PFSK-1 (cell line): ENCODE results near the gene ESR1.

Experiments
- FOXP2 ChIP-seq: optimal IDR thresholded peaks from 2 replicates; pipeline ENCODE3; 2011; ENCODE audit warnings: borderline replicate concordance, control low read depth, inconsistent platforms; ENCODE audit not compliant: insufficient read depth; ENCODE audit errors: extremely low read length, extremely low read depth
- POLR2AphosphoS5 ChIP-seq: IDR thresholded peaks from 2 replicates; pipeline ENCODE4 v1.6.1; 2012; ENCODE audit warnings: low read depth, mild to moderate bottlenecking, control low read depth, low read length, moderate library complexity
- SIN3A ChIP-seq: IDR thresholded peaks from 2 replicates; pipeline ENCODE4 v1.6.1; 2012; ENCODE audit warnings: mild to moderate bottlenecking, low read length, moderate library complexity, borderline replicate concordance; ENCODE audit not compliant: insufficient read depth
- TAF1 ChIP-seq: IDR thresholded peaks from 2 replicates; pipeline ENCODE4 v1.6.1; 2012; ENCODE audit warnings: low read length, control low read depth, borderline replicate concordance; ENCODE audit not compliant: insufficient read depth
- TF ChIP-seq, protein P1 (sequence below), 2 experiments: IDR thresholded peaks; 2 replicates each; pipeline versions ENCODE4 v1.6.1 to v1.8.0; 2011 to 2012; ENCODE audit warnings: low read depth in 2 of 2, low read length in 2 of 2, control low read depth in 1 of 2, inconsistent platforms in 1 of 2, mild to moderate bottlenecking in 1 of 2, moderate library complexity in 1 of 2; ENCODE audit not compliant: insufficient read depth in 1 of 2

The ESR1 gene

GRCh38 chr6:152055517-152055916, 248.0 kb downstream of the ESR1 start:
- TF ChIP-seq TAF1 (no peak), SIN3A (no peak), POLR2AphosphoS5 (no peak), FOXP2 (no peak)
- TF ChIP-seq, protein P1, sequence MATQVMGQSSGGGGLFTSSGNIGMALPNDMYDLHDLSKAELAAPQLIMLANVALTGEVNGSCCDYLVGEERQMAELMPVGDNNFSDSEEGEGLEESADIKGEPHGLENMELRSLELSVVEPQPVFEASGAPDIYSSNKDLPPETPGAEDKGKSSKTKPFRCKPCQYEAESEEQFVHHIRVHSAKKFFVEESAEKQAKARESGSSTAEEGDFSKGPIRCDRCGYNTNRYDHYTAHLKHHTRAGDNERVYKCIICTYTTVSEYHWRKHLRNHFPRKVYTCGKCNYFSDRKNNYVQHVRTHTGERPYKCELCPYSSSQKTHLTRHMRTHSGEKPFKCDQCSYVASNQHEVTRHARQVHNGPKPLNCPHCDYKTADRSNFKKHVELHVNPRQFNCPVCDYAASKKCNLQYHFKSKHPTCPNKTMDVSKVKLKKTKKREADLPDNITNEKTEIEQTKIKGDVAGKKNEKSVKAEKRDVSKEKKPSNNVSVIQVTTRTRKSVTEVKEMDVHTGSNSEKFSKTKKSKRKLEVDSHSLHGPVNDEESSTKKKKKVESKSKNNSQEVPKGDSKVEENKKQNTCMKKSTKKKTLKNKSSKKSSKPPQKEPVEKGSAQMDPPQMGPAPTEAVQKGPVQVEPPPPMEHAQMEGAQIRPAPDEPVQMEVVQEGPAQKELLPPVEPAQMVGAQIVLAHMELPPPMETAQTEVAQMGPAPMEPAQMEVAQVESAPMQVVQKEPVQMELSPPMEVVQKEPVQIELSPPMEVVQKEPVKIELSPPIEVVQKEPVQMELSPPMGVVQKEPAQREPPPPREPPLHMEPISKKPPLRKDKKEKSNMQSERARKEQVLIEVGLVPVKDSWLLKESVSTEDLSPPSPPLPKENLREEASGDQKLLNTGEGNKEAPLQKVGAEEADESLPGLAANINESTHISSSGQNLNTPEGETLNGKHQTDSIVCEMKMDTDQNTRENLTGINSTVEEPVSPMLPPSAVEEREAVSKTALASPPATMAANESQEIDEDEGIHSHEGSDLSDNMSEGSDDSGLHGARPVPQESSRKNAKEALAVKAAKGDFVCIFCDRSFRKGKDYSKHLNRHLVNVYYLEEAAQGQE (IDR thresholded peaks at IDR 0.05; ENCODE audit: insufficient read depth in 1 of 2, low read depth in 2 of 2, low read length in 2 of 2), result no peak

DNA sequence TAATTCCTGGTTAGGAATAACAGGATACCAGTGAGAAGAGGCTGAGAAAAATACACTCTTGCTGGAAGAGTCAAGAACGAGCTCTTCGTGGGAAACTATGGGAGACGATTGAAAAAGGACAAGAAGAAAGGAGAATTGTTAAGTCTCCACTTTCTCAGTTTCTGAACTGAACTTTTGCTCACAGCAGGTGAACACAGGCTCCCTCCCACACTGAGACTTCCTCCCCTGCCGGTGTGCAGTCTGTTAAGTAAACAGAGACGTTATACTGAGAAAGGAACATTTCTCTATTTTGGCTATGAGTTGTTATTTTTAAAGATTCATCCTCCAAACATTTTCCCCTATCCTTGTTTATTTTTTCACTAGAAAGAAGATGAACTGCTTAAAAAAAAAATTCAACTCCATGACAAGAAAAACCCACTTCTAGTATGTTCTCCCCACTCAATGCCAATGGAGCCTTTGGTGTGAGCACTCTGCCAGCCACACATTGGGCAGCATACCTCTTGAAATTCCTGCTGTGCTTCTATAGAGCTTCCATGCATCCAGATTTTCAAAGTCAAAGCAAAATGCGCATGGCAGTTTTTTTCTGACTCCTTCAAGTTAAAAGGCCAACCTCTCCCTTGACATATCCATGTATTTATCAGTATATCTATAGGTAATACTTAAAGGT, 250.5 kb downstream of the ESR1 start:
- no peak for TF ChIP-seq POLR2AphosphoS5
- TF ChIP-seq, protein P1 (IDR thresholded peaks at IDR 0.05; ENCODE audit: insufficient read depth in 1 of 2, low read depth in 2 of 2, low read length in 2 of 2), result no peak
- TF ChIP-seq TAF1, result no peak
- TF ChIP-seq SIN3A, result no peak
- no peak for TF ChIP-seq FOXP2

DNA sequence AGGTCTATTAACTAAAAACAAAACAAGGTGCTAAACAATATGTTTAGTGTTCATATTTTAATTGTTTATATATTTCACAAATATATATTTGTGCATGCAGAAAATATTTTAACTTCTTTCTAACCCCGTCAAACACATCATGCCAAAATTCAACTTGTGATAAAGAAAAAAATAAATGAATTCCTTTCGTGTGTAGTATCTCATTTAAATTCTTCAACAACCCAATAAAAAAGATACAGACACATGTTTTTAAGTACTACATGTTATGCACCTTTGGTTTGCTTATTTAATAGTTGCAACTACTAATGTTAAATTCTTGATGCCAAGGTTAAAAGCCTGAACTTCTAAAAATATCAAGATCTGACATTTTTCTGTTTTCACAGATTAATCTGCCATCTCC, 252.4 kb downstream of the ESR1 start:
- no peak for TF ChIP-seq FOXP2
- TF ChIP-seq POLR2AphosphoS5, result no peak
- TF ChIP-seq TAF1, result no peak
- TF ChIP-seq, protein P1 (IDR thresholded peaks at IDR 0.05; ENCODE audit: insufficient read depth in 1 of 2, low read depth in 2 of 2, low read length in 2 of 2), result no peak
- no peak for TF ChIP-seq SIN3A

DNA sequence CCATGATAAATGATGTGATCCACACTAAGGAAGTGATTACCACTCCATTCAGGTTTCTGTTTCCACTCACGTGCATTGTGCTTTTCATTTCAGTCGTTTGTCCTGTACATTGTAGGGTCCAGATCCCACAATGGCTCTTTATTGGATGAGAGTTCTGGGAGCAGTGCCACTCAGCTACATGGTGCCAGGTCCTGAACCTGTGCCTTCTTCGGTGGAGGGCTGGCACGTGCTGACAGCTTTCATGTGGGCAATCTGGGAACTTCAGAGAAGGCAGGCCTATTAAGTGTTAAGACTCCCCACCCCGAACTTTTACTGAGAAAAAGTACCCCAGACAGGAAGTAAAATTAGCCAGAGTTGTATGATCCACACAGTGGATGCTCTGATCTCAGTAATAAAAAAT, 255.0 kb downstream of the ESR1 start:
- TF ChIP-seq TAF1 (no peak), POLR2AphosphoS5 (no peak), SIN3A (no peak), FOXP2 (no peak)
- TF ChIP-seq, protein P1 (IDR thresholded peaks at IDR 0.05; ENCODE audit: insufficient read depth in 1 of 2, low read depth in 2 of 2, low read length in 2 of 2), result no peak

DNA sequence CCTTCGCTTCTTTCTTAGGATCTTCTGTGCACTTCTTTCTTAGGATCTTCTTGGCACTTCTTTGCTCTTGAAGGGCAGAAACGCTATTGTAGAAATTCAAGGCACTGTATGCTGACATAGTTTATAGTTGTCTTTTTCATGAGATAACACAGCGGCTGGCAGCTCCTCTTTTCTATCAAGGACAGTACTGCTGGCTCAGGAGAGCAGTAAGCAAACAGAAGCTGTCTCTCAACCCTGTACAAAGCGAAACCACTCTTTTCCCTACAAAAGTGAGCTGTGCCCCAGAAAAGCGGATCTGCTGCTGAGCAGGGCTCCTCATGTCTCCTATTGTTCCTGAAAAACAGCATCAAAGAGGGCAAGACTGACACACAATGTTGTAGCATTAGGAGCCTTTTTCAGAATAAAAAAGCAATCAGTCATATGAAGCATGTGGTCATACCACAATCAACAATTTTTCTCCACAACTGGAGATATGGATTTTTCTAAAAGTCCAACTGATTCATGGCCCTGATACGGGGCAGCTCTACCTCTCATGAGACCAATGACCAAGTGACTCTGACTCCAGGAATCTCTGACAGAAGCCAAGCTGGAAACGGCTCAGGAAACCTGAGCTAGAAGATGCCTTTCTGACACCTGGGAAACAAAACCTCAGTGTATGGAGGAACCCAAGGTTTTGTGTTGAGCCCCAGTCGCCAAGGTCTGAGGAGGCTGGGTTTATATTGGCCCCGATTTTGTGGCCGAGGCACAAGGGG, 255.9 kb downstream of the ESR1 start:
- no peak for TF ChIP-seq SIN3A
- TF ChIP-seq, protein P1 (IDR thresholded peaks at IDR 0.05; ENCODE audit: insufficient read depth in 1 of 2, low read depth in 2 of 2, low read length in 2 of 2), result no peak
- no peak for TF ChIP-seq FOXP2
- TF ChIP-seq TAF1, result no peak
